NCI-H82 treated with DMSO at 0.1 percent for 48 hours (cell line): Measurements from ENCODE around the gene RBBP5.
"Not testable (repeated sequence)": the region's sequence is repeated elsewhere in the genome, so short reads cannot be mapped to it uniquely, and the experiment has no call there.

Source experiments
- DNase-seq: peaks from one replicate; lab custom pipeline; 2025; ENCODE audit not compliant: unreplicated experiment; lab: John Stamatoyannopoulos, UW

The RBBP5 gene

GRCh38 chr1:205121660-205122488 lies at the start of gene RBBP5:
TSS of gene RBBP5 (minus strand) at chr1:205121978. CDS start at chr1:205121873, 105 bp downstream.
- peak; percentile 98 for DNase-seq

GRCh38 chr1:205171369-205171768 lies 49.6 kb upstream of the RBBP5 start:
- no peak for DNase-seq

- DNase-seq = no peak
Measured at GRCh38 chr1:205170532-205171269, 48.9 kb upstream of the RBBP5 start.

GRCh38 chr1:205169248-205169647 lies 47.5 kb upstream of the RBBP5 start:
- no peak for DNase-seq

GRCh38 chr1:205168291-205168690 lies 46.5 kb upstream of the RBBP5 start:
- DNase-seq = no peak

GRCh38 chr1:205162301-205162700 lies 40.5 kb upstream of the RBBP5 start:
- DNase-seq = no peak

GRCh38 chr1:205161076-205161475 lies 39.3 kb upstream of the RBBP5 start:
- no peak for DNase-seq

GRCh38 chr1:205158048-205158616 lies 36.4 kb upstream of the RBBP5 start:
- no peak for DNase-seq

- DNase-seq = not testable (repeated sequence)
Measured at GRCh38 chr1:205155665-205156377, 34.0 kb upstream of the RBBP5 start.

GRCh38 chr1:205152505-205152904 lies 30.7 kb upstream of the RBBP5 start:
- no peak for DNase-seq

- no peak for DNase-seq
Measured at GRCh38 chr1:205150651-205151428, 29.1 kb upstream of the RBBP5 start.

- no peak for DNase-seq
Measured at GRCh38 chr1:205147191-205147835, 25.5 kb upstream of the RBBP5 start.

GRCh38 chr1:205144751-205145150 lies 23.0 kb upstream of the RBBP5 start:
- DNase-seq = no peak

GRCh38 chr1:205144046-205144720 lies 22.4 kb upstream of the RBBP5 start:
- DNase-seq = no peak

- DNase-seq = no peak
Measured at GRCh38 chr1:205142102-205142469, 20.3 kb upstream of the RBBP5 start.

GRCh38 chr1:205141236-205142101 lies 19.7 kb upstream of the RBBP5 start:
- peak; percentile 81 for DNase-seq

GRCh38 chr1:205140113-205140512 lies 18.3 kb upstream of the RBBP5 start:
- peak; percentile 93 for DNase-seq

- DNase-seq = no peak
Measured at GRCh38 chr1:205137901-205138300, 16.1 kb upstream of the RBBP5 start.

- no peak for DNase-seq
Measured at GRCh38 chr1:205133287-205133686, 11.5 kb upstream of the RBBP5 start.
